HFFc6 (cell line): ENCODE data around the gene ABI1. TPM values are rescaled to one million over a fixed set of nuclear protein-coding genes. Genes with fewer than 3 reads are reported as not detected.
"Not testable (repeated sequence)": the region's sequence is repeated elsewhere in the genome, so short reads cannot be mapped to it uniquely, and the experiment has no call there.

ENCODE experiments used
- DNase-seq: peaks from one replicate; pipeline ENCODE4 v3.0.0-alpha.2; 2018
- H3K27ac Mint-ChIP-seq: 2 replicates; pipeline ENCODE4 v1.8.0; 2020; ENCODE audit warnings: mild to moderate bottlenecking, mixed read lengths
- H3K27me3 Mint-ChIP-seq: 2 replicates; pipeline ENCODE4 v1.8.0; 2021; ENCODE audit warnings: mild to moderate bottlenecking, moderate library complexity, mixed read lengths; ENCODE audit not compliant: insufficient read depth
- H3K36me3 Mint-ChIP-seq: 2 replicates; pipeline ENCODE4 v1.8.0; 2021; ENCODE audit warnings: low read depth, mixed read lengths
- H3K4me1 Mint-ChIP-seq: 2 replicates; pipeline ENCODE4 v1.8.0; 2020; ENCODE audit warnings: low read depth, mixed read lengths
- H3K4me3 Mint-ChIP-seq: 2 replicates; pipeline ENCODE4 v1.8.0; 2020; ENCODE audit warnings: mild to moderate bottlenecking, moderate library complexity, mixed read lengths
- H3K9me3 Mint-ChIP-seq: 2 replicates; pipeline ENCODE4 v1.8.0; 2020; ENCODE audit warnings: mild to moderate bottlenecking, mixed read lengths
- CTCF ChIP-seq: fragments of 200-600 bp; sonication (generic); IDR thresholded peaks from 2 replicates; pipeline ENCODE4 v1.5.0; 2021; ENCODE audit warnings: antibody characterized with exemption, mild to moderate bottlenecking
- total RNA-seq, 6 experiments: library from RNA; stranded (reverse); fragmentation: NEBNext Ultra II Directional; extraction: Animal tissue kit (Norgen Biotek cat#: 25700); gene quantifications; 2 replicates in 1 of 6; 3 replicates in 5 of 6; pipeline ENCODE4 v1.2.3, GENCODE V29; 2021

The ABI1 gene
- total RNA-seq, 6 experiments from 2014 or later: 48.0 to 56.5 (median 53.3) TPM

- H3K27ac Mint-ChIP-seq: peak overlapping the region; percentile 96
- TF ChIP-seq CTCF: no peak
- peaks cover 57% of the 10 kb centered on the region for H3K4me1 Mint-ChIP-seq
- H3K9me3 Mint-ChIP-seq: no peaks in the 10 kb centered on the region
- peaks cover 2% of the 10 kb centered on the region; the same call in 1 of the 2 replicates for H3K27me3 Mint-ChIP-seq
- H3K4me3 Mint-ChIP-seq: peak overlapping the region; percentile 97
- H3K36me3 Mint-ChIP-seq: peaks cover 10% of the 10 kb centered on the region
- DNase-seq: peak; percentile 28
Observed at GRCh38 chr10:26857991-26858706, 2.6 kb downstream of the ABI1 start.

- peak overlapping the region; percentile 97 for H3K4me3 Mint-ChIP-seq
- peak overlapping the region; percentile 96; the same call in 1 of the 2 replicates for H3K27ac Mint-ChIP-seq
- not testable (repeated sequence) for H3K9me3 Mint-ChIP-seq
Observed at GRCh38 chr10:26857553-26857952, 3.2 kb downstream of the ABI1 start.

GRCh38 chr10:26855186-26855585 is 5.6 kb downstream of the ABI1 start:
- TF ChIP-seq CTCF: no peak
- H3K4me3 Mint-ChIP-seq: no peak overlapping the region
- peaks cover 61% of the 10 kb centered on the region for H3K4me1 Mint-ChIP-seq
- peak; percentile 44 for DNase-seq
- no peaks in the 10 kb centered on the region for H3K27me3 Mint-ChIP-seq
- H3K27ac Mint-ChIP-seq: no peak overlapping the region
- no peaks in the 10 kb centered on the region for H3K9me3 Mint-ChIP-seq
- peaks cover 5% of the 10 kb centered on the region; the same call in 1 of the 2 replicates for H3K36me3 Mint-ChIP-seq

More at GRCh38 chr10:26857553-26857952, 3.2 kb downstream of the ABI1 start:
- not testable (repeated sequence) for DNase-seq, H3K27me3 Mint-ChIP-seq, H3K36me3 Mint-ChIP-seq
- H3K4me1 Mint-ChIP-seq: peaks cover 57% of the 10 kb centered on the region

- peak overlapping the region; percentile 61 for H3K27ac Mint-ChIP-seq
- peaks cover 5% of the 10 kb centered on the region; the same call in 1 of the 2 replicates for H3K36me3 Mint-ChIP-seq
- TF ChIP-seq CTCF: no peak
- no peak for DNase-seq
- no peaks in the 10 kb centered on the region for H3K9me3 Mint-ChIP-seq
- no peaks in the 10 kb centered on the region for H3K27me3 Mint-ChIP-seq
- H3K4me3 Mint-ChIP-seq: no peak overlapping the region
- peaks cover 61% of the 10 kb centered on the region for H3K4me1 Mint-ChIP-seq
Observed at GRCh38 chr10:26854524-26854923, 6.2 kb downstream of the ABI1 start.

GRCh38 chr10:26844396-26844975 is 16.3 kb downstream of the ABI1 start:
- Mint-ChIP-seq H3K4me1 (peaks cover 31% of the 10 kb centered on the region), H3K9me3 (no peaks in the 10 kb centered on the region), H3K27me3 (no peaks in the 10 kb centered on the region), H3K36me3 (peaks cover 5% of the 10 kb centered on the region; the same call in 1 of the 2 replicates), H3K4me3 (no peak overlapping the region), H3K27ac (no peak overlapping the region; the same call in 1 of the 2 replicates)
- no peak for DNase-seq
- no peak for TF ChIP-seq CTCF

- DNase-seq: no peak
- no peak for TF ChIP-seq CTCF
- Mint-ChIP-seq H3K27me3 (no peaks in the 10 kb centered on the region), H3K4me3 (no peak overlapping the region), H3K4me1 (peaks cover 34% of the 10 kb centered on the region), H3K36me3 (peaks cover 5% of the 10 kb centered on the region; the same call in 1 of the 2 replicates), H3K27ac (no peak overlapping the region), H3K9me3 (no peaks in the 10 kb centered on the region)
Observed at GRCh38 chr10:26843736-26844135, 17.0 kb downstream of the ABI1 start.
